Right lobe of liver (tissue), 6 donors: ENCODE measurements around the gene RAB21. TPM values are rescaled to one million over a fixed set of nuclear protein-coding genes. Genes with fewer than 3 reads are reported as not detected.

Source experiments
- ATAC-seq, 4 donors: fragments of 200-7000 bp; cut with Tn5 transposase; one replicate each; pipeline ENCODE4 v1.9.1; 2020; ENCODE audit warnings: mild to moderate bottlenecking in 4 of 4, moderate library complexity in 4 of 4
- DNase-seq, 3 donors: peaks; one replicate each; pipeline ENCODE4 v3.0.0-alpha.2; 2020
- H3K27ac ChIP-seq, 3 donors: fragments of 200-600 bp; one replicate each; pipeline ENCODE4 v1.8.0; 2022
- H3K27me3 ChIP-seq, 2 donors: fragments of 200-600 bp; one replicate each; pipeline ENCODE4 v1.8.0; 2022
- H3K36me3 ChIP-seq, 4 donors: fragments of 200-600 bp; sonication (generic) in 1 of 4; one replicate each; pipeline versions ENCODE4 v1.5.1 to v1.8.0; 2017 to 2022; ENCODE audit warnings: control low read depth in 1 of 4
- H3K4me1 ChIP-seq, 4 donors: fragments of 200-600 bp; sonication (generic) in 1 of 4; one replicate each; pipeline versions ENCODE4 v1.5.1 to v1.8.0; 2017 to 2022; ENCODE audit warnings: control low read depth in 1 of 4
- H3K4me3 ChIP-seq, 3 donors: fragments of 200-600 bp; one replicate each; pipeline ENCODE4 v1.8.0; 2022
- H3K9me3 ChIP-seq, 4 donors: fragments of 200-600 bp; sonication (generic) in 1 of 4; one replicate each; pipeline versions ENCODE4 v1.5.1 to v1.8.0; 2017 to 2022; ENCODE audit warnings: control low read depth in 1 of 4
- POLR2A ChIP-seq: fragments of 450-650 bp; IDR thresholded peaks from one replicate; pipeline ENCODE4 v1.6.1; 2017; ENCODE audit warnings: antibody characterized with exemption, mild to moderate bottlenecking
- WGBS: methylation state at CpG from one replicate; pipeline ENCODE4 v1.1.6; 2018; ENCODE audit warnings: low coverage, low lambda C conversion rate; ENCODE audit not compliant: insufficient coverage; ENCODE audit errors: missing lambda C conversion rate; 5-methylcytosine and 5-hydroxymethylcytosine counted together
- intact Hi-C, 2 donors: fragments of 100-400 bp; cut with DNase I; formaldehyde crosslinking; loops; one replicate each; pipeline versions ENCODE4 v1.11.2 to v1.14.1; 2022
- total RNA-seq, 6 experiments: library from RNA; depleted of rRNA in 2 of 6; stranded (reverse); fragments of >200 nt in 2 of 6; fragmentation: NEBNext Ultra II Directional in 3 of 6; extraction: Animal tissue kit (Norgen Biotek cat#: 25700) in 3 of 6; gene quantifications; one replicate each; pipeline versions ENCODE4 v1.1.0 to v1.2.4, GENCODE V29; 2016 to 2023
- TF ChIP-seq, protein P1 (sequence below), 4 donors: fragments of 200-600 bp in 3 of 4; fragments of 450-650 bp in 1 of 4; IDR thresholded peaks; one replicate each; pipeline versions ENCODE4 v1.5.1 to v1.8.0; 2016 to 2022; ENCODE audit warnings: antibody characterized with exemption in 4 of 4, mild to moderate bottlenecking in 2 of 4
- donor health status: DM: no; HTN: yes; CAD: no.
- donor health status: DM: no; HTN: no; CAD: no.
- donor health status: DM: no; HTN: no; CAD: no.
- donor health status: DM: no; HTN: yes; CAD: no.
- donor health status: DM: no; HTN: yes; CAD: no.

Gene RAB21
- total RNA-seq, 6 experiments from 2014 or later: 23.0 to 45.2 (median 31.3) TPM

DNA sequence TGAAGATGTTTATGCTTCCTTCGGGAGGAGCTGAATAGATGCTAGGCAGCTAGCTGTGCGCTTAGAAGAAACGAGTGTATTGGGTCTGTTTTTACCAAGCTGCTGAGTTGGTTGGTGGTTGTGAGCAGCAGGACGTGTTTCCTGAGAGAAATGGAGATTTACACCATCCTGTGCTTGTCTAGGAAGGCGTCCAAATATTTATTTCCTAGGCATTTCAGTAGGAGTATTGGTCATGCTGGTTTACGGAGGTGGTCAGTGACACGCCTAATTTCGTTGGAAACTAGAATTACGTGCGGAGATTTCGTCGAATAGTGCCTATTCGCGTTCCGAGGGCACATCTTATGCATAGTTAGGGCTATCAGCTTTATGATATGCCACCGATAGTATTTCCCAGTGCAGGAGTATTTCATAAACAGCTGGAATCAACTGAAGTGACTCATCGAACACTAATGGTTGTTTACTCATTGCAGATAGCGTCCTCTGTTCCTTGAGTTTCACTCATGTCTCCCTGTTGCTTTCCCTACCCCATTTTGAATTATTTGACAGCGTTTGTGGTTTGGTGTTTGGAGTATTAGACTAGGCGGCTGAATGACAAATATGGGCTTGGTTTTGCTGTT is 85.7 kb downstream of the RAB21 start:
- Histone ChIP-seq H3K4me1 (peaks cover 0 to 12% (median 3%) of the 10 kb centered on the region in 4 donors), H3K27ac (peak overlapping the region; percentile 95 to 99 (median 95)), H3K36me3 (no peaks in the 10 kb centered on the region), H3K27me3 (no peaks in the 10 kb centered on the region), H3K4me3 (peak overlapping the region; percentile 58 to 72 (median 61)), H3K9me3 (no peaks in the 10 kb centered on the region)
- WGBS: 0% methylated on average over 20 of the region's 20 CpGs
- intact Hi-C loops: no loop called here
- TF ChIP-seq, protein P1, sequence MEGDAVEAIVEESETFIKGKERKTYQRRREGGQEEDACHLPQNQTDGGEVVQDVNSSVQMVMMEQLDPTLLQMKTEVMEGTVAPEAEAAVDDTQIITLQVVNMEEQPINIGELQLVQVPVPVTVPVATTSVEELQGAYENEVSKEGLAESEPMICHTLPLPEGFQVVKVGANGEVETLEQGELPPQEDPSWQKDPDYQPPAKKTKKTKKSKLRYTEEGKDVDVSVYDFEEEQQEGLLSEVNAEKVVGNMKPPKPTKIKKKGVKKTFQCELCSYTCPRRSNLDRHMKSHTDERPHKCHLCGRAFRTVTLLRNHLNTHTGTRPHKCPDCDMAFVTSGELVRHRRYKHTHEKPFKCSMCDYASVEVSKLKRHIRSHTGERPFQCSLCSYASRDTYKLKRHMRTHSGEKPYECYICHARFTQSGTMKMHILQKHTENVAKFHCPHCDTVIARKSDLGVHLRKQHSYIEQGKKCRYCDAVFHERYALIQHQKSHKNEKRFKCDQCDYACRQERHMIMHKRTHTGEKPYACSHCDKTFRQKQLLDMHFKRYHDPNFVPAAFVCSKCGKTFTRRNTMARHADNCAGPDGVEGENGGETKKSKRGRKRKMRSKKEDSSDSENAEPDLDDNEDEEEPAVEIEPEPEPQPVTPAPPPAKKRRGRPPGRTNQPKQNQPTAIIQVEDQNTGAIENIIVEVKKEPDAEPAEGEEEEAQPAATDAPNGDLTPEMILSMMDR (IDR thresholded peaks at IDR 0.05): no peak
- TF ChIP-seq POLR2A: no peak
- ATAC-seq (peak; percentile 25 to 69 (median 34)), DNase-seq (no peak)

DNA sequence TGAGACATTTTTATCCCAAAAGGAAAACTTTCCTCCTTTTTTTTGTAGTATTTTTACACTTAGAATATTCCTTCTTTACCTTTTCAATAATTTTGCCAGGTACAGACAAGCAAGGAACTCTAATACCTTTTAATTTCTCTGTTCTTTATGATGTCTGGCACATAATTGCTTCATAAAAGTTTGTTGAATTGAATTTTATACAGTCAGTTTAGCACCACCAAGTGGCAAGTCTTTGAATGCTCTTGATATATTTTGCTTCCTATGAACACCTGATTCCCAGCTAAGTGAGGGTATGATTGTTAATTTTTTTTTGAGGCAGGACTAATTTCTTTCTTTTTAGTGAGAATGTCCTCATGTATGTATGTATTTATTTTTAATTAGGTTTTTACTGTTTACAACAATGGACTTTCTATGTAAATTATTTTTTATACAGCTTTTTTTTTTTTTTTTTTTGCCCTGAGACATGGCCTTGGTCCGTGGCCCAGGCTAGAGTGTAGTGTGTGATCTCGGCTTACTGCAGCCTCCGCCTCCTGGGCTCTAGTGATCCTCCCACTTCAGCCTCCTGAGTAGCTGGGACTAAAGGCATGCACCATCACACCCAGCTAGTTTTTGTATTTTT is 91.8 kb downstream of the RAB21 start:
- no peaks in the 10 kb centered on the region for H3K9me3 ChIP-seq
- peaks cover 0 to 3% (median 0%) of the 10 kb centered on the region in 4 donors for H3K36me3 ChIP-seq
- WGBS: 73% methylated on average over 2 of the region's 3 CpGs
- no peak overlapping the region for H3K27ac ChIP-seq
- H3K27me3 ChIP-seq: no peaks in the 10 kb centered on the region
- no peak overlapping the region for H3K4me3 ChIP-seq
- no peak for TF ChIP-seq POLR2A
- TF ChIP-seq, protein P1 (IDR thresholded peaks at IDR 0.05): peak; percentile 45 to 65 (median 58)
- intact Hi-C loops: no loop called here
- DNase-seq (no peak), ATAC-seq (peak; percentile 67 to 83 (median 74))
- peaks cover 0 to 18% (median 8%) of the 10 kb centered on the region in 4 donors for H3K4me1 ChIP-seq

DNA sequence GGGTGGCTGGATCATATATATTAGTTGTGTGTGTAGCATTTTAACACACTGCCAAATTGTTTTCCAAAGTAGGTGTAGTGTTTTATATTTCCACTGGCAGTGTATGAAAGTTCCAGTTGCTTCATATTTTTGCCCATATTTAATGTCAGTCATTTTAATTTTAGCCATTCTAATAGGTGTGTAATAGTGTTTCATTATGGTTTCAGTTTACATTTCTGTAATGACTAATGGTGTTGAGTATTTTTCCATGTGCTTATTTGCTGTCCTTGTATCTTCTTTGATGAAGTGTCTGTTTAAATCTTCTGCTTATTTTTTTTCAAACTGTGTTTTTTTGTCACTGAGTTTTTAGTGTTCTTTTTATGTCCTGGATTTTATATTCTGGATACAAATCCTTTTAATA is 93.5 kb downstream of the RAB21 start:
- H3K27me3 ChIP-seq: no peaks in the 10 kb centered on the region
- H3K27ac ChIP-seq: no peak overlapping the region
- H3K4me1 ChIP-seq: peaks cover 0 to 16% (median 8%) of the 10 kb centered on the region in 4 donors
- DNase-seq: no peak
- no peak overlapping the region for H3K4me3 ChIP-seq
- peaks cover 0 to 3% (median 0%) of the 10 kb centered on the region in 4 donors for H3K36me3 ChIP-seq
- no peak for TF ChIP-seq POLR2A
- TF ChIP-seq, protein P1 (IDR thresholded peaks at IDR 0.05): no peak
- intact Hi-C loops: no loop called here
- no peaks in the 10 kb centered on the region for H3K9me3 ChIP-seq
- no peak for ATAC-seq

DNA sequence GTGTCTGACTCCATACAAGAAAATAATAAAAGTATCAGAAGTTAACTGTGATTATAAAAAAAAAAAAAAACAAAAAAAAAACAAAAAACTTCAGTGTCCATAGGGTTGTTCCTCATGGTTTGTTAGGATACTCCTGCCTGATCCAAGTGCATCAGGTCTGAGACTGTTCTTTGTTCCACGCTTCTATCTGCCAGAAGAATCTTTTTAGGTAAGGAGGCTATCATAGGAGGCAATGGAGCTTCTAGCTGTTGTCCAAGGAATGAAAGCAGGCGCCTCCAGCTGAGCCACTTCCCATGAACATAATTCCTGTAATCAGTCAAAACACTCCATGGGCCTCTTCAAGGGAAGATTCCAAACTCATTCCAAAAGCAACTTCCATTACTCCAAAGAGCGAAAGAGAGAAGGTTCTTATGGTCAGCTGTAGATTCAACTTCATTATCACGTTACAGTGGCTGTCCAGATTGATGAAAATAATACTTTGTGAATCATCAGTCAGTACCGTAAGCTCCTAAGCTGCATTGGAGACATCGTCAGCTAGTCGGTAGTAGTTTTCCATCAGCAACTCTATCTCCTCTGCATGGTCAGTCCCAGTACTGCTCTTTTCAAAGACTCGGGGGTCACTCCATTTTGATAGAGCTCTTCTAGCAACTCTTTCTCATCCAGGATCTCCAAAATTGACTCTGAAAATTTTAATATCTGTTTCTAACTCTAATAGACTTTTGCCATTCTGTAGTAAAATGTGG is 94.6 kb downstream of the RAB21 start:
- peaks cover 0 to 3% (median 0%) of the 10 kb centered on the region in 4 donors for H3K36me3 ChIP-seq
- H3K27me3 ChIP-seq: no peaks in the 10 kb centered on the region
- H3K4me3 ChIP-seq: no peak overlapping the region
- H3K4me1 ChIP-seq: peaks cover 0 to 15% (median 7%) of the 10 kb centered on the region in 4 donors
- TF ChIP-seq POLR2A: no peak
- TF ChIP-seq, protein P1 (IDR thresholded peaks at IDR 0.05): no peak
- intact Hi-C loops: no loop called here
- DNase-seq: no peak
- 97% methylated on average over 7 of the region's 8 CpGs for WGBS
- H3K27ac ChIP-seq: no peak overlapping the region
- no peaks in the 10 kb centered on the region for H3K9me3 ChIP-seq
- no peak for ATAC-seq

Other genes with a start within 250 kb of the RAB21 start
- gene ZFC3H1, start 91.0 kb upstream of the RAB21 start, total RNA-seq: 10 to 100 TPM; 13.0 to 27.3 (median 19.1) TPM
- gene THAP2, start 90.6 kb upstream of the RAB21 start, total RNA-seq: 1 to 10 TPM; 1.3 to 3.2 (median 2.0) TPM
- gene TMEM19, start 68.8 kb upstream of the RAB21 start, total RNA-seq: 10 to 100 TPM; 11.2 to 18.9 (median 15.7) TPM
- gene TBC1D15, start 84.9 kb downstream of the RAB21 start, total RNA-seq: 10 to 100 TPM; 15.6 to 36.5 (median 25.5) TPM
- under 1 TPM in 1 of 6 experiments, not detected in 5; 0.13 TPM for gene TPH2, start 184.0 kb downstream of the RAB21 start, total RNA-seq